Measurements from ENCODE around the gene USHBP1. TPM values are rescaled to one million over a fixed set of nuclear protein-coding genes. Genes with fewer than 3 reads are reported as not detected.

The USHBP1 gene
- total RNA-seq, 1 experiment from 2014 or later: not detected

DNA sequence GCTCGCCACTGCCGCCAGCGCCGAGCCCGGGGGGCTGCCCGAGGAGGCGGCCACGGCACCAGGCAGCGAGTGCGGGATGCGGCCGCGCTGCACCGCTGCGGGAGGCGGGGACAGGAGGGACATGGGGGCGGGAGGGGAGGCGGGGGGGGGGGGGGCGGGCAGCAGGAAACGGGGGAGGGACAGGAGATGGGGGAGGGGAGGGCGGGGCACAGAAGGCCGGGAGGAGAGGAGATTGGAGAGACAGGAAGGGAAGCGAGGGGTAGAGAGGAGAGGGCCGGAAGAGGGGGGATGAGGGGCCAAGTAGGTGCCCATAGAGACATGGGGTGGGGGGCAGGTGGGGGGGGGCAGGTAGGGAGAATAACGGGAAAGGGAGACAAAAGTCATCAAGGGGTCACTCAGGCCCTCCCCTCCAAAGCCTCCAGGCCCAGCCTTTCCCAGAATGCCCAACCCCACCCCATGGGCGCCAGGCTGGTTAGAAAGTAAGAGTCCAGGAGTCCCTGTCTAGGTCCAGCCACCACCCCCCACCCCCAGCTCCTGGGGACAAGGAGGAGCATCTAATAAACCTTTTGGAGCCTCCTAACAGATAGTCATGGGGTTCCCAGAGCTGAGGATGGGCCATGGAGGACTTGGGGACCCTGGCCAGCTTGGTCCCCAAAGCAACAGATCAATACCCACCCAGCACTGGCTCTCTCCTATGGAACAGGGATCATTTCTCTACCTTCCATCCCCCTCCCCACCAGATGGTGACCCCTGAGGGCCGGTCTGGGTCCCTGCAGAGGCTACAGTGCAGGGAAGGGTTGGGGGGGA lies 28.4 kb downstream of the USHBP1 start:
- in situ Hi-C loops (cut with HindIII; ENCODE audit: low pct_unique_long_range_greater_than_20kb, low sequenced_read_pairs): no loop called here
- ChIA-PET CTCF (interaction anchor here (0.6 kb wide), 1 partner anchor 102 kb away, joined by 3 read pairs; no protein-coding TSS in a partner anchor), POLR2A (no interaction called here)
- TF ChIP-seq POLR2AphosphoS5 (IDR thresholded peaks at IDR 0.05; ENCODE audit: low read depth, low read length) (no peak), TCF7L2 (IDR thresholded peaks at IDR 0.05; ENCODE audit: low read depth, low read length) (no peak), SIN3A (IDR thresholded peaks at IDR 0.05; ENCODE audit: borderline replicate concordance, insufficient read depth, low read depth, low read length) (no peak)
- TF ChIP-seq, protein P1, sequence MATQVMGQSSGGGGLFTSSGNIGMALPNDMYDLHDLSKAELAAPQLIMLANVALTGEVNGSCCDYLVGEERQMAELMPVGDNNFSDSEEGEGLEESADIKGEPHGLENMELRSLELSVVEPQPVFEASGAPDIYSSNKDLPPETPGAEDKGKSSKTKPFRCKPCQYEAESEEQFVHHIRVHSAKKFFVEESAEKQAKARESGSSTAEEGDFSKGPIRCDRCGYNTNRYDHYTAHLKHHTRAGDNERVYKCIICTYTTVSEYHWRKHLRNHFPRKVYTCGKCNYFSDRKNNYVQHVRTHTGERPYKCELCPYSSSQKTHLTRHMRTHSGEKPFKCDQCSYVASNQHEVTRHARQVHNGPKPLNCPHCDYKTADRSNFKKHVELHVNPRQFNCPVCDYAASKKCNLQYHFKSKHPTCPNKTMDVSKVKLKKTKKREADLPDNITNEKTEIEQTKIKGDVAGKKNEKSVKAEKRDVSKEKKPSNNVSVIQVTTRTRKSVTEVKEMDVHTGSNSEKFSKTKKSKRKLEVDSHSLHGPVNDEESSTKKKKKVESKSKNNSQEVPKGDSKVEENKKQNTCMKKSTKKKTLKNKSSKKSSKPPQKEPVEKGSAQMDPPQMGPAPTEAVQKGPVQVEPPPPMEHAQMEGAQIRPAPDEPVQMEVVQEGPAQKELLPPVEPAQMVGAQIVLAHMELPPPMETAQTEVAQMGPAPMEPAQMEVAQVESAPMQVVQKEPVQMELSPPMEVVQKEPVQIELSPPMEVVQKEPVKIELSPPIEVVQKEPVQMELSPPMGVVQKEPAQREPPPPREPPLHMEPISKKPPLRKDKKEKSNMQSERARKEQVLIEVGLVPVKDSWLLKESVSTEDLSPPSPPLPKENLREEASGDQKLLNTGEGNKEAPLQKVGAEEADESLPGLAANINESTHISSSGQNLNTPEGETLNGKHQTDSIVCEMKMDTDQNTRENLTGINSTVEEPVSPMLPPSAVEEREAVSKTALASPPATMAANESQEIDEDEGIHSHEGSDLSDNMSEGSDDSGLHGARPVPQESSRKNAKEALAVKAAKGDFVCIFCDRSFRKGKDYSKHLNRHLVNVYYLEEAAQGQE (IDR thresholded peaks at IDR 0.05; ENCODE audit: insufficient read depth in 1 of 2, low read depth in 2 of 2, low read length in 1 of 2): no peak
- TF ChIP-seq, protein P2, sequence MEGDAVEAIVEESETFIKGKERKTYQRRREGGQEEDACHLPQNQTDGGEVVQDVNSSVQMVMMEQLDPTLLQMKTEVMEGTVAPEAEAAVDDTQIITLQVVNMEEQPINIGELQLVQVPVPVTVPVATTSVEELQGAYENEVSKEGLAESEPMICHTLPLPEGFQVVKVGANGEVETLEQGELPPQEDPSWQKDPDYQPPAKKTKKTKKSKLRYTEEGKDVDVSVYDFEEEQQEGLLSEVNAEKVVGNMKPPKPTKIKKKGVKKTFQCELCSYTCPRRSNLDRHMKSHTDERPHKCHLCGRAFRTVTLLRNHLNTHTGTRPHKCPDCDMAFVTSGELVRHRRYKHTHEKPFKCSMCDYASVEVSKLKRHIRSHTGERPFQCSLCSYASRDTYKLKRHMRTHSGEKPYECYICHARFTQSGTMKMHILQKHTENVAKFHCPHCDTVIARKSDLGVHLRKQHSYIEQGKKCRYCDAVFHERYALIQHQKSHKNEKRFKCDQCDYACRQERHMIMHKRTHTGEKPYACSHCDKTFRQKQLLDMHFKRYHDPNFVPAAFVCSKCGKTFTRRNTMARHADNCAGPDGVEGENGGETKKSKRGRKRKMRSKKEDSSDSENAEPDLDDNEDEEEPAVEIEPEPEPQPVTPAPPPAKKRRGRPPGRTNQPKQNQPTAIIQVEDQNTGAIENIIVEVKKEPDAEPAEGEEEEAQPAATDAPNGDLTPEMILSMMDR (IDR thresholded peaks at IDR 0.05): no peak
- no peaks in the 10 kb centered on the region for H3K9me3 ChIP-seq (ENCODE audit: control insufficient read depth, insufficient read depth, low read depth, low read length)
- ATAC-seq (peak; percentile 66), DNase-seq (ENCODE audit: low read depth, low spot score) (no peak)
- H3K4me3 ChIP-seq (ENCODE audit: low read depth in 2 of 2, low read length in 2 of 2): peak overlapping the region; percentile 57 to 80
- no peaks in the 10 kb centered on the region for H3K27me3 ChIP-seq (ENCODE audit: control insufficient read depth, insufficient read depth, low read length)
- peaks cover 7% of the 10 kb centered on the region for H3K36me3 ChIP-seq (ENCODE audit: control insufficient read depth, insufficient read depth, low read length)
- BruUV-seq (replicated peaks): no TSS peak
- intact Hi-C loops (cut with micrococcal nuclease; ENCODE audit: unreplicated experiment): no loop called here
- peak overlapping the region; percentile 93 for H3K27ac ChIP-seq (ENCODE audit: low read length)
- peaks cover 43% of the 10 kb centered on the region for H3K4me1 ChIP-seq (ENCODE audit: control insufficient read depth, insufficient read depth, low read length)

DNA sequence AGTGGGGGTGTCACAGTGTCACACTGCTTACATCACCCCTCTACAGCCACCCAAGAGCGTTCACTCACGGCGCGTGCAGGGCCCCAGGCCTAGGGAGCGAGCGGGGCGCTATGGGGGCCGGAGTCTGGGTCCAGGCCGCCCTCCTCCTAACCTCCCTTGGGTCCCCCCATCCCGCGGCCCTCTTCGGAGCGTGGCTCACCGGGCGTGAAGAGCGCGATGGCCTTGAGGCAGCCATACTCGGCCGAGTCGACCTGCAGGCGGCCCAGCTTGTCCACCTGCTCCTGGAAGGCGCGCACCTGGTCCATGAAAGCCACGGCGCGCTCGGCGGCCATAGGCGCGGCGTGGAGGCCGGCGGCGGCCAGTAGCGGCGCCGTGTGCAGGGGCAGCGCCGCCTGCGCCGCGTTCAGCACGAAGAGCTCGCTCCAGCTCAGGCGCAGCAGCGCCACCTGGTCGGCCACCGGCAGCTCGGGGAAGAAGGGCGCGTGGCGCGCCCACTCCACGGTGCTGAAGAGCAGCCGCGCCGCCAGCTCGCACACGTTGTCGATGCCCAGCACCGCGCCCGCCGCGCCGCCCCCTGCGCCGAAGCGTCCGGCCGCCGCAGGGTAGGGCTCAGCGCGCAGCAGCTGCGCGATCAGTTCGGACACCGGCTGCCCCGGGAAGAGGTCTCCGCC lies 29.1 kb downstream of the USHBP1 start:
- Histone ChIP-seq H3K4me3 (ENCODE audit: low read depth in 2 of 2, low read length in 2 of 2) (peak overlapping the region; percentile 57 to 80), H3K9me3 (ENCODE audit: control insufficient read depth, insufficient read depth, low read depth, low read length) (no peaks in the 10 kb centered on the region), H3K27ac (ENCODE audit: low read length) (peak overlapping the region; percentile 92), H3K4me1 (ENCODE audit: control insufficient read depth, insufficient read depth, low read length) (peaks cover 36% of the 10 kb centered on the region), H3K27me3 (ENCODE audit: control insufficient read depth, insufficient read depth, low read length) (no peaks in the 10 kb centered on the region), H3K36me3 (ENCODE audit: control insufficient read depth, insufficient read depth, low read length) (peaks cover 7% of the 10 kb centered on the region)
- in situ Hi-C loops (cut with HindIII; ENCODE audit: low pct_unique_long_range_greater_than_20kb, low sequenced_read_pairs) (no loop called here), intact Hi-C loops (cut with micrococcal nuclease; ENCODE audit: unreplicated experiment) (no loop called here)
- ChIA-PET POLR2A (no interaction called here), CTCF (no interaction called here)
- BruUV-seq (replicated peaks): no TSS peak
- TF ChIP-seq SIN3A (IDR thresholded peaks at IDR 0.05; ENCODE audit: borderline replicate concordance, insufficient read depth, low read depth, low read length) (peak; percentile 45; the same call in 1 of the 2 replicates), POLR2AphosphoS5 (IDR thresholded peaks at IDR 0.05; ENCODE audit: low read depth, low read length) (no peak)
- TF ChIP-seq, protein P1 (IDR thresholded peaks at IDR 0.05; ENCODE audit: insufficient read depth in 1 of 2, low read depth in 2 of 2, low read length in 1 of 2): no peak
- TF ChIP-seq, protein P2 (IDR thresholded peaks at IDR 0.05): no peak; the same call in 1 of the 2 replicates
- ATAC-seq: peak; percentile 63
- no peak for DNase-seq (ENCODE audit: low read depth, low spot score)
